ENCODE measurements around the gene LPCAT1. TPM values are rescaled to one million over a fixed set of nuclear protein-coding genes. Genes with fewer than 3 reads are reported as not detected.

The LPCAT1 gene
- total RNA-seq, 1 donor from 2014 or later, result 41.9 TPM

- TF ChIP-seq EZH2 (IDR thresholded peaks at IDR 0.05; ENCODE audit: insufficient read depth, low read length) (no peak), CTCF (IDR thresholded peaks at IDR 0.05; ENCODE audit: insufficient read depth, low read depth, low read length) (no peak)
- H3K36me3 ChIP-seq (ENCODE audit: insufficient read depth, low read length), result no peaks in the 10 kb centered on the region
- no peak overlapping the region for H2AFZ ChIP-seq (ENCODE audit: low read depth, low read length)
- H3K9ac ChIP-seq (ENCODE audit: low read length), result no peak overlapping the region
- H3K4me1 ChIP-seq (ENCODE audit: insufficient read depth, low read length), result peaks cover 18% of the 10 kb centered on the region
- Mint-ChIP-seq H3K36me3 (ENCODE audit: low read depth, unreplicated experiment) (peaks cover 4% of the 10 kb centered on the region), H3K9me3 (ENCODE audit: unreplicated experiment) (no peaks in the 10 kb centered on the region), H3K4me1 (ENCODE audit: low read depth, unreplicated experiment) (peaks cover 18% of the 10 kb centered on the region), H3K4me3 (ENCODE audit: unreplicated experiment) (no peak overlapping the region), H3K27me3 (ENCODE audit: low read depth, unreplicated experiment) (no peaks in the 10 kb centered on the region), H3K27ac (ENCODE audit: unreplicated experiment) (no peak overlapping the region)
- no peaks in the 10 kb centered on the region for H3K9me3 ChIP-seq (ENCODE audit: insufficient read depth, low read depth, low read length)
- no peak overlapping the region for H3K4me3 ChIP-seq (ENCODE audit: insufficient read depth, low read depth, low read length)
- H3K79me2 ChIP-seq (ENCODE audit: insufficient read depth, low read length), result peaks cover 98% of the 10 kb centered on the region
- H3K27me3 ChIP-seq (ENCODE audit: insufficient read depth, low read length), result no peaks in the 10 kb centered on the region
- no peak overlapping the region for H3K4me2 ChIP-seq (ENCODE audit: low read length)
- no peak for DNase-seq (ENCODE audit: low read depth)
- FAIRE-seq, result no peak
- H3K27ac ChIP-seq (ENCODE audit: low read depth, low read length), result no peak overlapping the region
- peaks cover 100% of the 10 kb centered on the region for H4K20me1 ChIP-seq (ENCODE audit: insufficient read depth, low read length)
Observed at GRCh38 chr5:1511651-1512540, 11.9 kb downstream of the LPCAT1 start.

GRCh38 chr5:1511048-1511447 lies 12.7 kb downstream of the LPCAT1 start:
- peaks cover 10% of the 10 kb centered on the region for H3K4me1 Mint-ChIP-seq (ENCODE audit: low read depth, unreplicated experiment)
- TF ChIP-seq EZH2 (IDR thresholded peaks at IDR 0.05; ENCODE audit: insufficient read depth, low read length), result no peak
- TF ChIP-seq CTCF (IDR thresholded peaks at IDR 0.05; ENCODE audit: insufficient read depth, low read depth, low read length), result no peak
- Histone ChIP-seq H3K4me1 (ENCODE audit: insufficient read depth, low read length) (peaks cover 10% of the 10 kb centered on the region), H3K36me3 (ENCODE audit: insufficient read depth, low read length) (no peaks in the 10 kb centered on the region), H2AFZ (ENCODE audit: low read depth, low read length) (no peak overlapping the region), H3K79me2 (ENCODE audit: insufficient read depth, low read length) (peaks cover 99% of the 10 kb centered on the region), H3K27ac (ENCODE audit: low read depth, low read length) (no peak overlapping the region), H3K4me2 (ENCODE audit: low read length) (no peak overlapping the region), H3K4me3 (ENCODE audit: insufficient read depth, low read depth, low read length) (no peak overlapping the region), H3K27me3 (ENCODE audit: insufficient read depth, low read length) (no peaks in the 10 kb centered on the region), H3K9ac (ENCODE audit: low read length) (no peak overlapping the region), H4K20me1 (ENCODE audit: insufficient read depth, low read length) (peaks cover 100% of the 10 kb centered on the region), H3K9me3 (ENCODE audit: insufficient read depth, low read depth, low read length) (no peaks in the 10 kb centered on the region)
- no peak overlapping the region for H3K27ac Mint-ChIP-seq (ENCODE audit: unreplicated experiment)
- no peak overlapping the region for H3K4me3 Mint-ChIP-seq (ENCODE audit: unreplicated experiment)
- H3K36me3 Mint-ChIP-seq (ENCODE audit: low read depth, unreplicated experiment), result peaks cover 4% of the 10 kb centered on the region
- no peaks in the 10 kb centered on the region for H3K9me3 Mint-ChIP-seq (ENCODE audit: unreplicated experiment)
- FAIRE-seq (no peak), DNase-seq (ENCODE audit: low read depth) (no peak)
- no peaks in the 10 kb centered on the region for H3K27me3 Mint-ChIP-seq (ENCODE audit: low read depth, unreplicated experiment)

- H3K4me3 ChIP-seq (ENCODE audit: insufficient read depth, low read depth, low read length), result no peak overlapping the region
- peaks cover 4% of the 10 kb centered on the region for H3K36me3 Mint-ChIP-seq (ENCODE audit: low read depth, unreplicated experiment)
- no peak overlapping the region for H3K4me3 Mint-ChIP-seq (ENCODE audit: unreplicated experiment)
- H3K4me1 Mint-ChIP-seq (ENCODE audit: low read depth, unreplicated experiment), result peaks cover 6% of the 10 kb centered on the region
- H3K9ac ChIP-seq (ENCODE audit: low read length), result no peak overlapping the region
- H3K4me1 ChIP-seq (ENCODE audit: insufficient read depth, low read length), result peaks cover 6% of the 10 kb centered on the region
- no peaks in the 10 kb centered on the region for H3K9me3 Mint-ChIP-seq (ENCODE audit: unreplicated experiment)
- no peaks in the 10 kb centered on the region for H3K27me3 Mint-ChIP-seq (ENCODE audit: low read depth, unreplicated experiment)
- no peak for TF ChIP-seq EZH2 (IDR thresholded peaks at IDR 0.05; ENCODE audit: insufficient read depth, low read length)
- TF ChIP-seq CTCF (IDR thresholded peaks at IDR 0.05; ENCODE audit: insufficient read depth, low read depth, low read length), result no peak
- no peak overlapping the region for H3K4me2 ChIP-seq (ENCODE audit: low read length)
- H3K27ac ChIP-seq (ENCODE audit: low read depth, low read length), result no peak overlapping the region
- no peaks in the 10 kb centered on the region for H3K36me3 ChIP-seq (ENCODE audit: insufficient read depth, low read length)
- no peak for DNase-seq (ENCODE audit: low read depth)
- FAIRE-seq, result no peak
- peaks cover 99% of the 10 kb centered on the region for H3K79me2 ChIP-seq (ENCODE audit: insufficient read depth, low read length)
- no peak overlapping the region for H3K27ac Mint-ChIP-seq (ENCODE audit: unreplicated experiment)
- H3K9me3 ChIP-seq (ENCODE audit: insufficient read depth, low read depth, low read length), result no peaks in the 10 kb centered on the region
- H3K27me3 ChIP-seq (ENCODE audit: insufficient read depth, low read length), result no peaks in the 10 kb centered on the region
- H4K20me1 ChIP-seq (ENCODE audit: insufficient read depth, low read length), result peaks cover 100% of the 10 kb centered on the region
- no peak overlapping the region for H2AFZ ChIP-seq (ENCODE audit: low read depth, low read length)
Observed at GRCh38 chr5:1510631-1511030, 13.1 kb downstream of the LPCAT1 start.
